ENCODE data around the gene SMG9. TPM values are rescaled to one million over a fixed set of nuclear protein-coding genes. Genes with fewer than 3 reads are reported as not detected.

Gene SMG9
- total RNA-seq, 6 experiments from 2014 or later = 29.8 to 39.4 (median 32.0) TPM

DNA sequence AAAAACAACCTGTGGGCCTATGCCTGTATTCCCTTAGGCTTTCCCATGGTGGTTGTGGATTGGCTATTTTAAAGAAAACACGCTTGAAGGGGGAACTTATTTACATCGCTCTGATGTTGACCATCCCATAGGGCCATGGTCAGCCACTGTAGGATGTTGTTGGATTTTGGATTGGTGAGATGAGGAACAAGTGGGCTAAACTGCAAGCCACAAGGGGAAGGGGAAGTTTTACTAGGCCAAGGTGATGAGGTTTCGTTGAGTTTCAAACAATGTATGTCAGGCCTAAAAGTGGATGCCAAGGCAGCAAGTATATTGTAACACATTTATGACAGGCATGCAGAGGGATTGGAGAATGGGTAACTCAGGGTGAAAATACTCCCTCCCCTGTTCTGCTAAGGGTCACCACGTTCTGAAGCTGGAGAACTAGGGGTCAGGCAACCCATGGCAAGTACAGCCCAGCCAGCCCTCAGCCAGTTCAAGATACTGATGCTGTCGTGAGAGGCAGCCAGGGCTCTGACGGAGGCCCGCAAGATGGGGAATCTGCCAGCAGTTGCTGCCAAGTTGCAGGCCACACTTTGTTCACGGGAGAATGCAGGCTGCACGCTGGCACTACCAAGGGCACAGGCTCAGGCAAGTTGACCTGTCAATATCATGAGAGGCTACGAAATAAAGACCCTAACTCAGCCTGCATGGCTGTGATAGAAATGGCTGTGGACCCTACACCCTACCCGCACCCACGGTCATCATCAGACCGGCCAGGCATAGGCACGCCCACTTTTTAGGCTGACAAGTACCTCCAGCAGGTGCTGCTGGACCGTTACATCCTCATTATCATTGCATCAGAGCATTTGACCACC is 27.8 kb downstream of the SMG9 start:
- no peaks in the 10 kb centered on the region for H3K27me3 Mint-ChIP-seq (ENCODE audit: insufficient read depth)
- H3K4me3 Mint-ChIP-seq = no peak overlapping the region
- no peaks in the 10 kb centered on the region for H3K9me3 Mint-ChIP-seq
- no peak for DNase-seq
- 0 out of 2 replicates have a peak, but pooled peaks cover 2% of the 10 kb centered on the region for H3K4me1 Mint-ChIP-seq (ENCODE audit: low read depth)
- peaks cover 10% of the 10 kb centered on the region; the same call in 1 of the 2 replicates for H3K36me3 Mint-ChIP-seq (ENCODE audit: low read depth)
- no peak overlapping the region for H3K27ac Mint-ChIP-seq
- TF ChIP-seq, protein P1, sequence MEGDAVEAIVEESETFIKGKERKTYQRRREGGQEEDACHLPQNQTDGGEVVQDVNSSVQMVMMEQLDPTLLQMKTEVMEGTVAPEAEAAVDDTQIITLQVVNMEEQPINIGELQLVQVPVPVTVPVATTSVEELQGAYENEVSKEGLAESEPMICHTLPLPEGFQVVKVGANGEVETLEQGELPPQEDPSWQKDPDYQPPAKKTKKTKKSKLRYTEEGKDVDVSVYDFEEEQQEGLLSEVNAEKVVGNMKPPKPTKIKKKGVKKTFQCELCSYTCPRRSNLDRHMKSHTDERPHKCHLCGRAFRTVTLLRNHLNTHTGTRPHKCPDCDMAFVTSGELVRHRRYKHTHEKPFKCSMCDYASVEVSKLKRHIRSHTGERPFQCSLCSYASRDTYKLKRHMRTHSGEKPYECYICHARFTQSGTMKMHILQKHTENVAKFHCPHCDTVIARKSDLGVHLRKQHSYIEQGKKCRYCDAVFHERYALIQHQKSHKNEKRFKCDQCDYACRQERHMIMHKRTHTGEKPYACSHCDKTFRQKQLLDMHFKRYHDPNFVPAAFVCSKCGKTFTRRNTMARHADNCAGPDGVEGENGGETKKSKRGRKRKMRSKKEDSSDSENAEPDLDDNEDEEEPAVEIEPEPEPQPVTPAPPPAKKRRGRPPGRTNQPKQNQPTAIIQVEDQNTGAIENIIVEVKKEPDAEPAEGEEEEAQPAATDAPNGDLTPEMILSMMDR (IDR thresholded peaks at IDR 0.05) = no peak

GRCh38 chr19:43725468-43725867 is 29.3 kb downstream of the SMG9 start:
- H3K27ac Mint-ChIP-seq = no peak overlapping the region
- DNase-seq = no peak
- H3K9me3 Mint-ChIP-seq = no peaks in the 10 kb centered on the region
- TF ChIP-seq, protein P1 (IDR thresholded peaks at IDR 0.05) = no peak
- no peak overlapping the region for H3K4me3 Mint-ChIP-seq
- no peaks in the 10 kb centered on the region for H3K4me1 Mint-ChIP-seq (ENCODE audit: low read depth)
- H3K27me3 Mint-ChIP-seq (ENCODE audit: insufficient read depth) = peaks cover 6% of the 10 kb centered on the region
- peaks cover 9% of the 10 kb centered on the region; the same call in 1 of the 2 replicates for H3K36me3 Mint-ChIP-seq (ENCODE audit: low read depth)

DNA sequence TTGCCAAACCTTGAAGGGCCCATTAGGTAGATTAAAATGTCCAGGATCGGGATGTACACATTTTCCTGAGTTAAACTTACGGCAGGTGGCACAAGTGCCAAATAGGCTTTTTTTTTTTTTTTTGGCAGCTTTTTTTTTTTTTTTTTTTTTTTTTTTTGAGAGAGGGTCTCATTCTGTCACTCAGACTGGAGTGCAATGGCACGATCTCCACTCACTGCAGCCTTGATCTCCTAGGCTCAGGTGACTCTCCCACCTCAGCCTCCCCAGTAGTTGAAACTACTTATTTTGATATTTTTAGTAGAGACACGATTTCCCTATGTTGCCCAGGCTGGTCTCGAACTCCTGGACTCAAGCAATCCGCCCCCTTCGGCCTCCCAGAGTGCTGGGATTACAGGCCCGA is 29.9 kb downstream of the SMG9 start:
- Mint-ChIP-seq H3K36me3 (ENCODE audit: low read depth) (peaks cover 9% of the 10 kb centered on the region; the same call in 1 of the 2 replicates), H3K9me3 (no peaks in the 10 kb centered on the region), H3K4me1 (ENCODE audit: low read depth) (no peaks in the 10 kb centered on the region), H3K27me3 (ENCODE audit: insufficient read depth) (peaks cover 6% of the 10 kb centered on the region), H3K27ac (no peak overlapping the region), H3K4me3 (no peak overlapping the region)
- TF ChIP-seq, protein P1 (IDR thresholded peaks at IDR 0.05) = no peak
- DNase-seq = no peak

DNA sequence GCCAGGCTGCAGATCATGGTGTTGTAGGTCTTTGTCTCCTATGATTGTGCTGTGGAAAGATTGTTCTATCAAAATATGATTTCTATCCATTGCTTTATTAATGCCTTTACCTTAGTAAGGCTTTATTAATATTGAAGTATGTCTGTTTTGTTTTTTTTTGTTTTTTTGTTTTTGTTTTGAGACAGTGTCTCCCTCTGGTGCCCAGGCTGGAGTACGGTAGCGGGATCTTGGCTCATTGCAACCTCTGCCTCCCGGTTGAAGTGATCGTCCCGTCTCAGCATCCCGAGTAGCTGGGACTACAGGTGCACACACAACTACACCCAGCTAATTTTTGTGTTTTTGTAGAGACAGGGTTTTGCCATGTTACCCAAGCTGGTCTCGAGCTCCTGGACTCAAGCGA is 31.2 kb downstream of the SMG9 start:
- Mint-ChIP-seq H3K9me3 (no peaks in the 10 kb centered on the region), H3K27me3 (ENCODE audit: insufficient read depth) (peaks cover 6% of the 10 kb centered on the region), H3K4me3 (no peak overlapping the region), H3K27ac (no peak overlapping the region), H3K36me3 (ENCODE audit: low read depth) (peaks cover 6% of the 10 kb centered on the region; the same call in 1 of the 2 replicates), H3K4me1 (ENCODE audit: low read depth) (no peaks in the 10 kb centered on the region)
- TF ChIP-seq, protein P1 (IDR thresholded peaks at IDR 0.05) = peak; percentile 70
- DNase-seq = no peak

- TF ChIP-seq, protein P1 (IDR thresholded peaks at IDR 0.05) = no peak
- Mint-ChIP-seq H3K27me3 (ENCODE audit: insufficient read depth) (peaks cover 6% of the 10 kb centered on the region), H3K9me3 (no peaks in the 10 kb centered on the region), H3K36me3 (ENCODE audit: low read depth) (no peaks in the 10 kb centered on the region), H3K4me3 (no peak overlapping the region), H3K4me1 (ENCODE audit: low read depth) (no peaks in the 10 kb centered on the region), H3K27ac (no peak overlapping the region)
- DNase-seq = no peak
Measured at GRCh38 chr19:43721469-43722048, 33.2 kb downstream of the SMG9 start.

All from HFFc6 (cell line).